C4-2B (cell line): Measurements from ENCODE around the gene PDE6A.
A peak's percentile ranks its signal among the peaks of the same experiment; 100 is the strongest.

Source experiments
- H3K27ac ChIP-seq: fragments of 450-650 bp; 2 replicates; pipeline ENCODE4 v1.5.1; 2017
- ZFX ChIP-seq: fragments of 450-650 bp; IDR thresholded peaks from 2 replicates; pipeline ENCODE4 v1.6.1; 2017
- TF ChIP-seq, protein P1 (sequence below): fragments of 450-650 bp; conservative IDR thresholded peaks from 2 replicates; pipeline ENCODE4 v1.5.1; 2017; ENCODE audit warnings: mild to moderate bottlenecking

The PDE6A gene

DNA sequence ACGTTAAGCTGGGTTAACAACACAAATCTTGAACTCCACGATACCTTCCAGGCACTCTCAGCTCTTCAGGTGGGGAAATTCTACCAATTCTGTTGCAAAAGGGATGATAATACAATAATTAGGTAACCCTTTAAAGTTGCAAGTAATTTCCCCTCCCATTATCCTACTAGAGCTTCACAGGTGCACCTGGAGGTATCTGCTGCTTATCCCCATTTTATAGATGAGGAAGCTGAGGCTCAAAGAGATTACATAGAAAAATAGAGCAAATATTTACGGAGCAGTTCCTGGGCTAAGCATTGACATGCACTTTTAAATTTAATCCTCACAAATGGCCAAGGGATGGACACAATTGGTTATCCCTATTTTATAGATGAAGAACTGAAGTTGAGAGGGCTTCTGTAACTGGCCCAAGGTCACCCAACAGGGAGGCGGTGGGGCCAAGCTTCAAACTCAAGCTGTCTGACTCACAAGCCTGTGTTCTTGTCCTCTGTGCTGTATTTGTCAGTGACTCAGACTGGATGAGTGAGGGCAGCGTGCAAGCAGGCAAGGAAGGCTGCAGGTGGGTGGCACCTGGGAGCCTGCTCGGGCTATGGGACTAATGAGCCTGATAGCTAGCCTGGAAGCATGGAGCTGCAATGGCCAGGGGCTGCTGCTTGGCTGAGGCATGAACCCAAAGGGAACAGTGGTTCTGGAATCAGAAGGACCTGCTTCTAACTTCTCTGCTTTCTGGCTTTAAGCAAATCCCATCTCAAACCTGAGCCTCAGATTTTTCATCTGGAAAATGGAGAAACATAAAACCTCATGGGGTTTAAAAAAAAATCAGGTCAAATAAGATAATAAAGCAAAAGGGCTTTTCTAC, 105.5 kb downstream of the PDE6A start:
- no peak for TF ChIP-seq ZFX
- TF ChIP-seq, protein P1, sequence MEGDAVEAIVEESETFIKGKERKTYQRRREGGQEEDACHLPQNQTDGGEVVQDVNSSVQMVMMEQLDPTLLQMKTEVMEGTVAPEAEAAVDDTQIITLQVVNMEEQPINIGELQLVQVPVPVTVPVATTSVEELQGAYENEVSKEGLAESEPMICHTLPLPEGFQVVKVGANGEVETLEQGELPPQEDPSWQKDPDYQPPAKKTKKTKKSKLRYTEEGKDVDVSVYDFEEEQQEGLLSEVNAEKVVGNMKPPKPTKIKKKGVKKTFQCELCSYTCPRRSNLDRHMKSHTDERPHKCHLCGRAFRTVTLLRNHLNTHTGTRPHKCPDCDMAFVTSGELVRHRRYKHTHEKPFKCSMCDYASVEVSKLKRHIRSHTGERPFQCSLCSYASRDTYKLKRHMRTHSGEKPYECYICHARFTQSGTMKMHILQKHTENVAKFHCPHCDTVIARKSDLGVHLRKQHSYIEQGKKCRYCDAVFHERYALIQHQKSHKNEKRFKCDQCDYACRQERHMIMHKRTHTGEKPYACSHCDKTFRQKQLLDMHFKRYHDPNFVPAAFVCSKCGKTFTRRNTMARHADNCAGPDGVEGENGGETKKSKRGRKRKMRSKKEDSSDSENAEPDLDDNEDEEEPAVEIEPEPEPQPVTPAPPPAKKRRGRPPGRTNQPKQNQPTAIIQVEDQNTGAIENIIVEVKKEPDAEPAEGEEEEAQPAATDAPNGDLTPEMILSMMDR, result no peak
- no peak overlapping the region; the same call in 1 of the 2 replicates for H3K27ac ChIP-seq

DNA sequence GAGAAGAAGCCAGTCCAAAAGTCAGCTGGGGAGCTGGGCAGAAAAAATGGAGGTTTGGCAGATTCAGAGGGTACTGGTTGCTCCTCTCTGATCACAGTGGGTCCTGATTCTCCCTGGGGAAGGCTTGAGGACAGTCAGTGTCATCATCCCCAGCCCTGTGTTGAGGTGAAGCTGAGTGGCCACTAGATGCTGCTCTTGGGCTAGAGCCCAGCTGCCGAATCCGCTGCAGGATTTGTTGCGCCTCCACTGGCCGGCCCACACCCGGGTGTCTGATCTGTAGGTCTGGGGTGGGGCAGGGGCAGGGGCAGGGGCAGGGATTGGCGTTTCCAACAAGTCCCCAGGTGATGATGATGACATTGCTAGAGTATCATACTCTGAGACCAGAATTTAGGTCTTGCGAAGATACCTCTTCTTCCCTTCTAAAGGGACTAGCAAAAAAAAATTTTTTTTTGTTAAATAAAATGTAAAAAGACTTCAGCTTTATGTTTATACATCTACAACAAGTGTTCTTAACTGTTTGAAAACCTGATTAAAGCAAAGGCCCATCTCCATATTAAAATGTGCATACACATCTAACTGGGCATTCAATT, 106.8 kb downstream of the PDE6A start:
- H3K27ac ChIP-seq, result no peak overlapping the region; the same call in 1 of the 2 replicates

DNA sequence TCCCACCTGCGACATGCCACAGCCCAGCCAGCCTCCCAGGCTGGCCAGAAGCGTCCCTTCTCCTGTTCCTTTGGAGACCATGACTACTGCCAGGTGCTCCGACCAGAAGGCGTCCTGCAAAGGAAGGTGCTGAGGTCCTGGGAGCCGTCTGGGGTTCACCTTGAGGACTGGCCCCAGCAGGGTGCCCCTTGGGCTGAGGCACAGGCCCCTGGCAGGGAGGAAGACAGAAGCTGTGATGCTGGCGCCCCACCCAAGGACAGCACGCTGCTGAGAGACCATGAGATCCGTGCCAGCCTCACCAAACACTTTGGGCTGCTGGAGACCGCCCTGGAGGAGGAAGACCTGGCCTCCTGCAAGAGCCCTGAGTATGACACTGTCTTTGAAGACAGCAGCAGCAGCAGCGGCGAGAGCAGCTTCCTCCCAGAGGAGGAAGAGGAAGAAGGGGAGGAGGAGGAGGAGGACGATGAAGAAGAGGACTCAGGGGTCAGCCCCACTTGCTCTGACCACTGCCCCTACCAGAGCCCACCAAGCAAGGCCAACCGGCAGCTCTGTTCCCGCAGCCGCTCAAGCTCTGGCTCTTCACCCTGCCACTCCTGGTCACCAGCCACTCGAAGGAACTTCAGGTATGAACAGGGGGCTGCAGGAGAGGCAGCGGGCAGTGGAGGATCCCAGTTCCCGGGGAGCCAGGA, 108.0 kb downstream of the PDE6A start:
- TF ChIP-seq, protein P1, result no peak
- no peak for TF ChIP-seq ZFX
- H3K27ac ChIP-seq, result no peak overlapping the region

More for the DNA sequence above, 106.8 kb downstream of the PDE6A start:
- TF ChIP-seq ZFX, result no peak
- TF ChIP-seq, protein P1, result peak; percentile 96

DNA sequence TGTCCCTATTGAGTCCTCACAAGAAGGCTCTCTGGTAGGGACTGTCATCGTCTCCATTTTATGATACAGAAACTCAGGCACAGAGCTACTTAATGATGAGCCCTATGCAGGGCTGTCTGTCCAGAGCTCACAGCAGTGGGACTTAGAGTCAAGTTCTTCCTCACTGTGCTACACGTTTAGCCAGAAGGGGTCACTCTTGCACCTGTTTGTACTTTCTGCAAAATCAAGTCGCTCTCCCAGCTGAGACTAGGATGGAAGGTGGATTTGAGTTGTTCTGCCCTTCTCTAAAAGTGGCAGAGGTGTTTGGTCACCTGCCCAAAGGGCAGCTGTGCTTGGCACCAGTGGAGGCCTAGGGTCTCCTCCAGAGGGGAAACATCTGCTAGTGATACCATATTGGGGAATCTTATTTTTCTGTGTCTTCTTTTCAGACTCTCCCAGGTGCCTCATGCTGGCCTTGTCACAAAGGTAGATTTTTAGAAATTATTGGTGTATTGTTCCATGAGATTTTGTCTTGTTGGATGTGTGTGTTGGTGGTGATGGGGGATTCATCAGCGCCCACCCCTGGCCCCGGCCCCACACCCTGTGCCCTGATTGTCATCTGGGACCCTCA, 110.2 kb downstream of the PDE6A start:
- no peak overlapping the region for H3K27ac ChIP-seq
- TF ChIP-seq, protein P1, result peak; percentile 90
- no peak for TF ChIP-seq ZFX

DNA sequence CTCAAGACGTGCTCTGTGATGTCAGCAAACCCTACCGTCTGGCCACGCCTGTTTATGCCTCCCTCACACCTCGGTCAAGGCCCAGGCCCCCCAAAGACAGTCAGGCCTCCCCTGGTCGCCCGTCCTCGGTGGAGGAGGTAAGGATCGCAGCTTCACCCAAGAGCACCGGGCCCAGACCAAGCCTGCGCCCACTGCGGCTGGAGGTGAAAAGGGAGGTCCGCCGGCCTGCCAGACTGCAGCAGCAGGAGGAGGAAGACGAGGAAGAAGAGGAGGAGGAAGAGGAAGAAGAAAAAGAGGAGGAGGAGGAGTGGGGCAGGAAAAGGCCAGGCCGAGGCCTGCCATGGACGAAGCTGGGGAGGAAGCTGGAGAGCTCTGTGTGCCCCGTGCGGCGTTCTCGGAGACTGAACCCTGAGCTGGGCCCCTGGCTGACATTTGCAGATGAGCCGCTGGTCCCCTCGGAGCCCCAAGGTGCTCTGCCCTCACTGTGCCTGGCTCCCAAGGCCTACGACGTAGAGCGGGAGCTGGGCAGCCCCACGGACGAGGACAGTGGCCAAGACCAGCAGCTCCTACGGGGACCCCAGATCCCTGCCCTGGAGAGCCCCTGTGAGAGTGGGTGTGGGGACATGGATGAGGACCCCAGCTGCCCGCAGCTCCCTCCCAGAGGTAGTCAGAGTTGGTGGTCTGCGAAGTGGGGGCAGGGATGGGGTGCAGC, 111.3 kb downstream of the PDE6A start:
- no peak overlapping the region for H3K27ac ChIP-seq
- no peak for TF ChIP-seq ZFX
- TF ChIP-seq, protein P1, result no peak

DNA sequence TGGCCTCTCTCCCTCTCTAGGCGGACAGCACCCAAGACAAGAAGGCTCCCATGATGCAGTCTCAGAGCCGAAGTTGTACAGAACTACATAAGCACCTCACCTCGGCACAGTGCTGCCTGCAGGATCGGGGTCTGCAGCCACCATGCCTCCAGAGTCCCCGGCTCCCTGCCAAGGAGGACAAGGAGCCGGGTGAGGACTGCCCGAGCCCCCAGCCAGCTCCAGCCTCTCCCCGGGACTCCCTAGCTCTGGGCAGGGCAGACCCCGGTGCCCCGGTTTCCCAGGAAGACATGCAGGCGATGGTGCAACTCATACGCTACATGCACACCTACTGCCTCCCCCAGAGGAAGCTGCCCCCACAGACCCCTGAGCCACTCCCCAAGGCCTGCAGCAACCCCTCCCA, 112.0 kb downstream of the PDE6A start:
- TF ChIP-seq, protein P1, result no peak
- no peak for TF ChIP-seq ZFX

More for the DNA sequence above, 112.0 kb downstream of the PDE6A start:
- H3K27ac ChIP-seq, result no peak overlapping the region
